ENCODE data around the gene TTC7B.

TTC7B gene

GRCh38 chr14:90732139-90732538 lies 84.1 kb downstream of the TTC7B start:
- TF ChIP-seq CTCF (IDR thresholded peaks at IDR 0.05; ENCODE audit: borderline replicate concordance, insufficient read depth, low read depth, low read length) = no peak
- no peak overlapping the region for H3K4me3 ChIP-seq (ENCODE audit: low read depth, low read length)

GRCh38 chr14:90731487-90731886 lies 84.7 kb downstream of the TTC7B start:
- TF ChIP-seq CTCF (IDR thresholded peaks at IDR 0.05; ENCODE audit: borderline replicate concordance, insufficient read depth, low read depth, low read length) = no peak
- H3K4me3 ChIP-seq (ENCODE audit: low read depth, low read length) = no peak overlapping the region

- no peak overlapping the region for H3K4me3 ChIP-seq (ENCODE audit: low read depth, low read length)
- no peak for TF ChIP-seq CTCF (IDR thresholded peaks at IDR 0.05; ENCODE audit: borderline replicate concordance, insufficient read depth, low read depth, low read length)
These were observed 85.9 kb downstream of the TTC7B start for GRCh38 chr14:90730206-90730766.

- H3K4me3 ChIP-seq (ENCODE audit: low read depth, low read length) = no peak overlapping the region
- TF ChIP-seq CTCF (IDR thresholded peaks at IDR 0.05; ENCODE audit: borderline replicate concordance, insufficient read depth, low read depth, low read length) = no peak
These were observed 87.3 kb downstream of the TTC7B start for GRCh38 chr14:90728951-90729350.

- no peak overlapping the region for H3K4me3 ChIP-seq (ENCODE audit: low read depth, low read length)
- no peak for TF ChIP-seq CTCF (IDR thresholded peaks at IDR 0.05; ENCODE audit: borderline replicate concordance, insufficient read depth, low read depth, low read length)
These were observed 89.1 kb downstream of the TTC7B start for GRCh38 chr14:90727082-90727481.

- H3K4me3 ChIP-seq (ENCODE audit: low read depth, low read length) = no peak overlapping the region
- no peak for TF ChIP-seq CTCF (IDR thresholded peaks at IDR 0.05; ENCODE audit: borderline replicate concordance, insufficient read depth, low read depth, low read length)
These were observed 89.6 kb downstream of the TTC7B start for GRCh38 chr14:90726656-90727055.

- no peak for TF ChIP-seq CTCF (IDR thresholded peaks at IDR 0.05; ENCODE audit: borderline replicate concordance, insufficient read depth, low read depth, low read length)
- no peak overlapping the region for H3K4me3 ChIP-seq (ENCODE audit: low read depth, low read length)
These were observed 91.4 kb downstream of the TTC7B start for GRCh38 chr14:90724866-90725265.
